SU-DHL-6 (cell line): ENCODE measurements around the gene CPE.

Experiments
- H2AFZ ChIP-seq: fragments of 200-600 bp; sonication (generic); 2 replicates; pipeline ENCODE4 v1.6.1; 2014; ENCODE audit warnings: low read depth, mild to moderate bottlenecking, moderate library complexity, mixed read lengths, antibody characterized with exemption, low read length; ENCODE audit not compliant: severe bottlenecking
- H3F3A ChIP-seq: fragments of 200-600 bp; shearing (Covaris generic); 2 replicates; pipeline ENCODE4 v1.6.0; 2016; ENCODE audit warnings: antibody characterized with exemption, mild to moderate bottlenecking; ENCODE audit not compliant: insufficient read depth
- H3K27ac ChIP-seq: fragments of 200-600 bp; sonication (generic); 2 replicates; pipeline ENCODE4 v1.5.1; 2016; ENCODE audit warnings: low read depth, mild to moderate bottlenecking, low read length, moderate library complexity, mixed read lengths
- H3K27me3 ChIP-seq: fragments of 200-600 bp; sonication (generic), shearing (Covaris generic); 2 replicates; pipeline ENCODE4 v1.6.0; 2014; ENCODE audit warnings: mild to moderate bottlenecking, low read length
- H3K36me3 ChIP-seq: fragments of 200-600 bp; sonication (generic); 2 replicates; pipeline ENCODE4 v1.6.1; 2014; ENCODE audit warnings: mild to moderate bottlenecking, low read length, mixed read lengths
- H3K4me2 ChIP-seq: fragments of 300-600, 200-600 bp; shearing (Covaris generic), sonication (generic); 2 replicates; pipeline ENCODE4 v1.6.0; 2014; ENCODE audit warnings: low read length, low read depth, mild to moderate bottlenecking; ENCODE audit not compliant: poor library complexity, severe bottlenecking
- H3K4me3 ChIP-seq: fragments of 200-600 bp; sonication (generic); 2 replicates; pipeline ENCODE4 v1.5.1; 2014; ENCODE audit warnings: antibody characterized with exemption, low read length, mild to moderate bottlenecking, mixed read lengths; ENCODE audit not compliant: insufficient read depth, poor library complexity, severe bottlenecking
- H3K79me2 ChIP-seq: fragments of 200-600 bp; sonication (generic); 2 replicates; pipeline ENCODE4 v1.6.1; 2014; ENCODE audit warnings: mild to moderate bottlenecking, low read length, moderate library complexity; ENCODE audit not compliant: insufficient read depth
- H3K9ac ChIP-seq: fragments of 200-600 bp; sonication (generic); 2 replicates; pipeline ENCODE4 v1.7.0; 2014; ENCODE audit warnings: mild to moderate bottlenecking, low read length
- H3K9me2 ChIP-seq: fragments of 200-600 bp; sonication (generic); replicated peaks from 2 replicates; pipeline ENCODE4 v1.6.1; 2014; ENCODE audit warnings: low read length; ENCODE audit not compliant: insufficient read depth
- H3K9me3 ChIP-seq: fragments of 200-600 bp; sonication (generic); 2 replicates; pipeline ENCODE4 v1.6.1; 2014; ENCODE audit warnings: low read length, mixed read lengths; ENCODE audit not compliant: insufficient read depth
- H4K20me1 ChIP-seq: fragments of 200-600 bp; sonication (generic); 2 replicates; pipeline ENCODE4 v1.6.1; 2014; ENCODE audit warnings: low read depth, mild to moderate bottlenecking, antibody characterized with exemption, low read length, moderate library complexity, mixed read lengths
- EZH2phosphoT487 ChIP-seq: fragments of 200-600 bp; sonication (generic), shearing (Covaris generic); conservative IDR thresholded peaks from 2 replicates; pipeline ENCODE4 v1.6.1; 2018; ENCODE audit warnings: mild to moderate bottlenecking, antibody characterized with exemption, low read length, moderate library complexity, mixed read lengths
- TF ChIP-seq, protein P1 (sequence below): fragments of 200-600 bp; sonication (generic); IDR thresholded peaks from one replicate; pipeline ENCODE4 v1.5.1; 2017; ENCODE audit warnings: antibody characterized with exemption, mild to moderate bottlenecking, low read length, moderate library complexity; ENCODE audit not compliant: insufficient read depth, poor library complexity, severe bottlenecking

Gene CPE

DNA sequence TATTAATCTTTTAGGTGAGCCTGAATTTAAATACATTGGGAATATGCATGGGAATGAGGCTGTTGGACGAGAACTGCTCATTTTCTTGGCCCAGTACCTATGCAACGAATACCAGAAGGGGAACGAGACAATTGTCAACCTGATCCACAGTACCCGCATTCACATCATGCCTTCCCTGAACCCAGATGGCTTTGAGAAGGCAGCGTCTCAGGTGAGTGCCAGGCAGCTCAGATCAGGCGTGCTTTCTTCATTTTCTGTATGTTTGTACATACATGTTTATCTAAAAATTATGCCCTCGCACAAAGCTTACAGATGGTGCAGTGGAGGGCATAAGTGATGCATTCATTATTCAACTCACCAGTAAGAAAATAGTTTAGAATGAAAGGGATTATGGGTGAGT is 85.6 kb downstream of the CPE start:
- H3K4me2 ChIP-seq = no peak overlapping the region
- H2AFZ ChIP-seq = no peak overlapping the region
- H3K9me3 ChIP-seq = no peaks in the 10 kb centered on the region

DNA sequence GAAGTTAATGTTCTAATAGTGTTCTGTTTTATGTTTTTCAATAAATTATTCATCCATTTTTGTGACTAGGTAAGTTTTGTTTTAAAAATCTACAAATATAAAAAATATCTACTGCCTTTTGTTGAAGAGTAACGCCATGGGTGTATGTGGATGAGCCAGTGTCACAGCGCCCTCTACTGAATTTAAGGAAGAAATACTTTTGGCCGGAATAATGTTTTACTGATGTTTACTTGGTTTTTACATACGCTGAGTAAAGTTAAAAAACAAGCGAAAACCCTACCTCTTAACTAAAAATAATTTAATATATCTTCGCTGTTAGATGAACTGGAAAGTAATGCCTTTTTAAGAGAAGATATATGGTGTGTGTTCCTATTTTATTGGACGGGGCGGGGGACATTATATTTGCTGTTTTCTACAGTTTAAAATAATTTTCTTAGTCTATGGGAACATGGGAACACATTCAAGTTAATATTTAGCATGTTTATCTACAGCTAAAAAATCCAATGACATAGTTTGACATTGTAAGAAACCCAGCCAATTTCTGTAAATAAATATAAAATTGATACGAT is 86.1 kb downstream of the CPE start:
- Histone ChIP-seq H3K4me3 (no peak overlapping the region), H3K9me3 (no peaks in the 10 kb centered on the region), H3K36me3 (no peaks in the 10 kb centered on the region), H3K27me3 (no peaks in the 10 kb centered on the region), H3K9ac (no peak overlapping the region), H4K20me1 (no peaks in the 10 kb centered on the region), H3K27ac (no peak overlapping the region), H3K79me2 (no peaks in the 10 kb centered on the region), H3K9me2 (no peaks in the 10 kb centered on the region), H3K4me2 (no peak overlapping the region), H3F3A (no peaks in the 10 kb centered on the region), H2AFZ (no peak overlapping the region)
- TF ChIP-seq, protein P1, sequence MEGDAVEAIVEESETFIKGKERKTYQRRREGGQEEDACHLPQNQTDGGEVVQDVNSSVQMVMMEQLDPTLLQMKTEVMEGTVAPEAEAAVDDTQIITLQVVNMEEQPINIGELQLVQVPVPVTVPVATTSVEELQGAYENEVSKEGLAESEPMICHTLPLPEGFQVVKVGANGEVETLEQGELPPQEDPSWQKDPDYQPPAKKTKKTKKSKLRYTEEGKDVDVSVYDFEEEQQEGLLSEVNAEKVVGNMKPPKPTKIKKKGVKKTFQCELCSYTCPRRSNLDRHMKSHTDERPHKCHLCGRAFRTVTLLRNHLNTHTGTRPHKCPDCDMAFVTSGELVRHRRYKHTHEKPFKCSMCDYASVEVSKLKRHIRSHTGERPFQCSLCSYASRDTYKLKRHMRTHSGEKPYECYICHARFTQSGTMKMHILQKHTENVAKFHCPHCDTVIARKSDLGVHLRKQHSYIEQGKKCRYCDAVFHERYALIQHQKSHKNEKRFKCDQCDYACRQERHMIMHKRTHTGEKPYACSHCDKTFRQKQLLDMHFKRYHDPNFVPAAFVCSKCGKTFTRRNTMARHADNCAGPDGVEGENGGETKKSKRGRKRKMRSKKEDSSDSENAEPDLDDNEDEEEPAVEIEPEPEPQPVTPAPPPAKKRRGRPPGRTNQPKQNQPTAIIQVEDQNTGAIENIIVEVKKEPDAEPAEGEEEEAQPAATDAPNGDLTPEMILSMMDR = peak; percentile 76
- no peak for TF ChIP-seq EZH2phosphoT487

More for the DNA sequence above, 85.6 kb downstream of the CPE start:
- Histone ChIP-seq H3K27me3 (no peaks in the 10 kb centered on the region), H3F3A (no peaks in the 10 kb centered on the region), H3K9ac (no peak overlapping the region), H3K27ac (no peak overlapping the region), H3K9me2 (no peaks in the 10 kb centered on the region), H3K36me3 (no peaks in the 10 kb centered on the region), H4K20me1 (no peaks in the 10 kb centered on the region), H3K79me2 (no peaks in the 10 kb centered on the region), H3K4me3 (no peak overlapping the region)
- no peak for TF ChIP-seq EZH2phosphoT487

DNA sequence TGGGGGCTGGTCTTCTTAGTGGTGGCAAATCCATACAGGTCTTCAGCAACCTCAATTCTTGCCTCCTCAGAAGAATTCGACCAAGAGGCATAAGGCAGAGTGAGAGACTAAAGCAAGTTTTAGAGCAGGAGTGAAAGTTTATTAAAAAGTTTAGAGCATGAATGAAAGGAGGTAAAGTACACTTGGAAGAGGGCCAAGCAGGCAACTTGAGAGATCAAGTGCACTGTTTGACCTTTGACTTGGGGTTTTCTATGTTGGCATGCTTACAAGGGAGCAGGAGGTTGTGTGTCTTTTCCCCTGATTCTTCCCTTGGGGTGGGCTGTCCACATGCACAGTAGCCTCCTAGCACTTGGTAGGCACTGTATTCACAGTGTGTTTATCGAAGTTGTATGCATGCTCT is 91.2 kb downstream of the CPE start:
- no peak for TF ChIP-seq EZH2phosphoT487
- TF ChIP-seq, protein P1 = no peak
- H3K79me2 ChIP-seq = no peaks in the 10 kb centered on the region

DNA sequence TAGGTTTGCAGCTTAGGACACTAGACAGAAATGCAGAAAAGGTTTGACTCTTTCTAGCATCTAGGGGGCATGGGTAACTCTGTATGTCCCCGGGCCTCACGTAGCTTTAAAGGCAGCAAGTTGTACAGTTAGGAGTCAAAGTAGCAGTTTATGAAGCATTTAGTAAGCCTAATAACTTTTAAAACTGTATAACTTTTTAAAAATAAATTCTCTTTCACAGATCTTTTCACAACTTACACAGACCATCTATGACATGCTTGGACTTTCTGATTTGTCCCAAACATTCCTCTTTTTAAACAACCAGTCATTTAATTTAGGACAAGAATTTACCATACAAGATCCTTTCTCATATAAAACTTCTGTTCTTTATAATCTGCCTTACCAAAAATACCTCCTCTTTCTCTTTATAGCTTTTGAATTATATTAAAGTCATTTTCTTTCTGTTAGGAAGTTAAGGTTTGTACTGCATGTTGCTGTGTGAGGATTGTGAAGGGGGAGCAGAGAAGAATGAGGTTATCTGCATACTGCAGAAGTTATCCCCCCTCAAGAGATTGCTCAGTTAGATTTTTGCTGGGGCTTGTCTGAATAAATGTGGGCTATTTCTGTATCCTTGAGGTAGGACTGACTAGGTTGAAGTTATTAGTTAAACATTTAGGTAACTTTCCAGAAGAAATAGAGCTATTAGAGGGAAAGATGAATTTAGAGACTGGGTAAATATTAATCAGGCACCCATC is 94.3 kb downstream of the CPE start:
- Histone ChIP-seq H3K4me2 (no peak overlapping the region), H3K79me2 (no peaks in the 10 kb centered on the region), H3K9me3 (peaks cover 39% of the 10 kb centered on the region; the same call in 1 of the 2 replicates), H3K9me2 (no peaks in the 10 kb centered on the region), H3K27ac (no peak overlapping the region), H4K20me1 (no peaks in the 10 kb centered on the region), H3F3A (no peaks in the 10 kb centered on the region), H2AFZ (no peak overlapping the region), H3K27me3 (no peaks in the 10 kb centered on the region), H3K36me3 (no peaks in the 10 kb centered on the region), H3K4me3 (no peak overlapping the region), H3K9ac (no peak overlapping the region)
- no peak for TF ChIP-seq EZH2phosphoT487
- TF ChIP-seq, protein P1 = no peak

More for the DNA sequence above, 91.2 kb downstream of the CPE start:
- Histone ChIP-seq H2AFZ (no peak overlapping the region), H3F3A (no peaks in the 10 kb centered on the region), H3K36me3 (no peaks in the 10 kb centered on the region), H3K27ac (no peak overlapping the region), H3K4me3 (no peak overlapping the region), H3K9me3 (peaks cover 35% of the 10 kb centered on the region; the same call in 1 of the 2 replicates), H3K9me2 (no peaks in the 10 kb centered on the region), H3K27me3 (no peaks in the 10 kb centered on the region), H4K20me1 (no peaks in the 10 kb centered on the region), H3K4me2 (no peak overlapping the region), H3K9ac (no peak overlapping the region)
